Neural cell (in vitro differentiated cells): ENCODE data around the gene DLAT.

Experiments used
- CTCF ChIP-seq: fragments of 450-650 bp; IDR thresholded peaks from 2 replicates; pipeline ENCODE4 v1.5.1; 2014; ENCODE audit warnings: antibody characterized with exemption, mild to moderate bottlenecking, moderate library complexity; ENCODE audit not compliant: poor library complexity, severe bottlenecking
- EP300 ChIP-seq: fragments of 450-650 bp; conservative IDR thresholded peaks from 2 replicates; pipeline ENCODE4 v1.6.1; 2014; ENCODE audit warnings: antibody characterized with exemption, mild to moderate bottlenecking, moderate library complexity; ENCODE audit not compliant: poor library complexity, severe bottlenecking
- EZH2 ChIP-seq: fragments of 200-600, 300-800 bp; shearing (Covaris generic), sonication (generic); IDR thresholded peaks from 2 replicates; pipeline ENCODE4 v1.6.1; 2014; ENCODE audit warnings: antibody characterized with exemption, low read length, borderline replicate concordance, mild to moderate bottlenecking; ENCODE audit not compliant: insufficient read depth, poor library complexity, severe bottlenecking
- POLR2AphosphoS5 ChIP-seq: IDR thresholded peaks from 2 replicates; pipeline ENCODE4 v1.6.1; 2012
- RAD21 ChIP-seq: fragments of 450-650 bp; conservative IDR thresholded peaks from 2 replicates; pipeline ENCODE4 v1.6.1; 2014; ENCODE audit warnings: antibody characterized with exemption, mild to moderate bottlenecking, moderate library complexity
- REST ChIP-seq: IDR thresholded peaks from 2 replicates; pipeline ENCODE4 v1.6.1; 2012; ENCODE audit warnings: borderline replicate concordance
- SMC3 ChIP-seq: fragments of 450-650 bp; conservative IDR thresholded peaks from 2 replicates; pipeline ENCODE4 v1.6.1; 2014; ENCODE audit warnings: antibody characterized with exemption, mild to moderate bottlenecking, moderate library complexity; ENCODE audit not compliant: poor library complexity

- TF ChIP-seq RAD21 (no peak), POLR2AphosphoS5 (no peak), REST (no peak), EZH2 (no peak), CTCF (no peak), SMC3 (no peak), EP300 (no peak)
Measured at GRCh38 chr11:112103446-112103845, 78.2 kb downstream of the DLAT start.
